Activated T-cell treated with anti-CD3 and anti-CD28 coated beads for 48 hours (primary cell): ENCODE results near the gene DRD4.
"Not testable (repeated sequence)": the region's sequence is repeated elsewhere in the genome, so short reads cannot be mapped to it uniquely, and the experiment has no call there.

Source experiments
- DNase-seq: peaks from one replicate; pipeline ENCODE4 v3.0.0-alpha.2; 2020; ENCODE audit warnings: low read depth

DRD4 gene

GRCh38 chr11:679271-680207 is 42.5 kb downstream of the DRD4 start:
- DNase-seq = no peak

GRCh38 chr11:680476-680875 is 43.4 kb downstream of the DRD4 start:
- DNase-seq = no peak

DNA sequence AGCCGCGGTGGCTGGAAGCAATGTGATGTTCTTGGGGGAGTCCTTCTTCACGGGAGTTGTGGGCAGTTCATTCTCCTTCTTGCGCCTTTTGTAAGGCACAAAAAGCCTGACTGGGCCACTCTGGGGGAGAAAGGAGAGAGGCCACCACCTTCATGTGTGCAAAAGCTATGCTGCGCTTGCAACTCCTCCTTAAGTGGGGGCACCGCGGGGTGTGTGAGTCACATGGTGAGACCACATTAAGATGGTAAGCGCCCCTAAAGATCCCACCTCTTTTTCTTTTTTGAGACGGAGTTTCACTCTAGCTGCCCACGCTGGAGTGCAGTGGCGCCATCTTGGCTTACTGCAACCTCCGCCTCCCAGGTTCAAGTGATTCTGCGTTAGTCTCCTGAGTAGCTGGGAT is 43.9 kb downstream of the DRD4 start:
- DNase-seq = no peak

- no peak for DNase-seq
Observed at GRCh38 chr11:686451-687243, 49.6 kb downstream of the DRD4 start.

DNA sequence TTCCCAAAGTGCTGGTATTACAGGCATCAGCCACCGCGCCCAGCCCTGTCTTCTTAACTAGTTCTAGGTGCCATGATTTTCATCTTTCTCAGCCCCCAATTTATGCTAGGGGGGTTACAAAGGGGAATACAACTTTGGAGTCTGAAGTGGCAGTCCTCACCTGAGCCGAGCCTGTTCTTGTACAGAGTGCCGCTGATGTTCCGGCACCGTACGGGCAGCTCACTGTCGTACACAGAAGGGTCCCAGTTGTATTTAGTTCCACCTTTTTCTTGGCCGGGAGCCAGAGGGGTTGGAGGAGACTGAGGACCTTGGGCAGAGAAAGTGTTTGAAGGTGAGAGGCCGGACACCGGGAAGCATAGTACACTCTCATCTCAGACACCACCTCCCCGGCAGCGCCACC is 50.7 kb downstream of the DRD4 start:
- no peak for DNase-seq

DNA sequence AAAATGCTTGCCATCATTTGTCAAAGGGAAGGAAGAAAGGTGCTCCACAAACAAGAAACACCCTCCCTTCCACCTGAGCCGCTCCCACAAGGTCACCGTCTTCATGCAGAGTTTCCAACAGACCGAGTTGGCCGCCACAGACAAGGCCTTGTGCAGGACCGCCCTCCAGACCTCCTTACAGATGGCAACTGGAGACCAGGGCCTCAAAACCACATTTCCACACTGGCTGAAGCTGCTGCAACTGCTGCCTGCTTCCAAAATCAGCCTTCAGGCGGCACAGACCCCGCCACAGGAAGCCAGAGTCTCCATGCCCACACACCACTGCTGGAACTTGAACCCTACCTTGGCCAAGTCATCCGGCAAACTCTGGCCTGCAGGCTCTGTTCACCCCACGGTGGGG is 51.6 kb downstream of the DRD4 start:
- DNase-seq = no peak

- no peak for DNase-seq
Observed at GRCh38 chr11:689625-690024, 52.6 kb downstream of the DRD4 start.

GRCh38 chr11:690244-690643 is 53.2 kb downstream of the DRD4 start:
- DNase-seq = not testable (repeated sequence)
